HG03442 (cell line): ENCODE measurements around the gene ATP8B4.

Experiments
- ATAC-seq: cut with Tn5 transposase; IDR thresholded peaks from one replicate; pipeline ENCODE4 v1.9.1; 2021; ENCODE audit warnings: mild to moderate bottlenecking, moderate library complexity; ENCODE audit not compliant: unreplicated experiment

ATP8B4 gene

GRCh38 chr15:49870472-49870871 lies 248.6 kb downstream of the ATP8B4 start:
- ATAC-seq = no peak

DNA sequence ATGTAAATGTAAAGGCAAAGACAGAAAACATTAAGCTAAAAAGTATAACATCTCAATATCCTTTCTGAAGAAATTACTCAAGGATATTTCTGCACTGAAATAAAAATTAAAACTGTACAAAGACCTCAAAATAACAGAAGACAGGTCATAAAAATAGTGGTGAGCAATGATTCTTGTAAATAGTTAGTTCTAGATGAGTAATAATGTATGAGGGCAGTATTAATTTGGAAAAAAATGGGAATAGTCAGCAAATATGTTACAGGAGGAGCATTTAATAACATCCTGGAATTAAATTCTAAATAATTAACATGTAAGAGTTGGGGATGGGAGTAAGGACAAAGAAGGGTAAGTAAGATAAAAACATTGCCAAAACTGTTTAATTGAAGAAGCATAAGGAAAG lies 250.7 kb downstream of the ATP8B4 start:
- ATAC-seq = no peak

DNA sequence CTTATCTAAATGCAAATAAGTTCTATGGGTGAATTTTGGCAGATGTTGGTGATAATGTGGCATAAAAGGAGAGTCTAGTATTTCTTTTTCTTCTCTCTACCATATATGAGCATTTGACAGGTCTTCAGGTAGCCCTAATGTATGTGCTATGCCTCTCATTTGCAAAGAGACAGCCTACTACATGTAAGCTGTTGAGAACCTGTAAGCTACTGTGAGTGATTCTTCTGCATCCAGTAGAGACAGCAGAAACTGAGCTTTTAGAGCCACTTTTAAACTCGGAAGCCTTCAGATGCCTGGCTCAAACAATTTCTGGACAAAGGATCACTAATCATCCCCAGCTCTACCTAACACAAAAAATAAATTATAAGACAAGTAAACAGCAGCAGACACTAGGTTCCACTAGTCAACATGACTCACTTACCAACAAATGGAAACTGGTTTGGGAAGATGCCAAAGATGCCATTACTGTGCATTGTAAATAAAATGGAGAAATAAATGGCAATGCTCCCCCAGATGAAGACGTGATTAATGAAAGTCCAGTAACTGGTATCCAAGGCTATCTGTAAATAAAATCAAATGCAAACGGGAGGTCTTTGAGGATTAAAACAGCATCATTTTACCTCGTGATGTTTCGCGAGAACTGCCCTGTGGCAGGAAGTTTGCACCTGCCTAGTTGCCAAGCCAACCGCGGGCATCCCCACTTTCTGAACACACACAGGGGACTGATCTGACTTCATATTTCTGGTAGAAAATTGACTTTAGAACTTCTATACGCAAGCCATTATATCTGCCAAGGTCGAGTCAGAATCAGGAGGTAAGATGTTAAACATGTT lies 252.9 kb downstream of the ATP8B4 start:
- ATAC-seq = no peak

DNA sequence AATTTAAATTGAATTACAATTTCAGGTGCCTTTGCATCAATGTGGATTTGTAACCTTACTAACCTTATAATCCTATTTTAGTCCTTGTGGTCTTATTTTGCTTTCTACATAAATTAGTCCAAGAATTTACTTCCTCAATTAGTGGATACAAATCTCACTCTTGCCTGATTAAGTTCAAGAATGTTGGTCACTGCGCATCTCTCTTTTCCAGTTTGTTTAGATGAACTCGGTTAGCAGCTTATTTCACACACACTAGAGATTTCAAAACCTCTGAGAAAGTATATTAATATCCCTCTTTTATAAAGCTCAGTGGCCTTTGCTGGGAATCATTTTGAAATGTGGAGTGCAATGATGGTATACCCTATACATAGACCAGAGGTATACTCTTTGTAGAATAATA lies 254.8 kb downstream of the ATP8B4 start:
- ATAC-seq = no peak

DNA sequence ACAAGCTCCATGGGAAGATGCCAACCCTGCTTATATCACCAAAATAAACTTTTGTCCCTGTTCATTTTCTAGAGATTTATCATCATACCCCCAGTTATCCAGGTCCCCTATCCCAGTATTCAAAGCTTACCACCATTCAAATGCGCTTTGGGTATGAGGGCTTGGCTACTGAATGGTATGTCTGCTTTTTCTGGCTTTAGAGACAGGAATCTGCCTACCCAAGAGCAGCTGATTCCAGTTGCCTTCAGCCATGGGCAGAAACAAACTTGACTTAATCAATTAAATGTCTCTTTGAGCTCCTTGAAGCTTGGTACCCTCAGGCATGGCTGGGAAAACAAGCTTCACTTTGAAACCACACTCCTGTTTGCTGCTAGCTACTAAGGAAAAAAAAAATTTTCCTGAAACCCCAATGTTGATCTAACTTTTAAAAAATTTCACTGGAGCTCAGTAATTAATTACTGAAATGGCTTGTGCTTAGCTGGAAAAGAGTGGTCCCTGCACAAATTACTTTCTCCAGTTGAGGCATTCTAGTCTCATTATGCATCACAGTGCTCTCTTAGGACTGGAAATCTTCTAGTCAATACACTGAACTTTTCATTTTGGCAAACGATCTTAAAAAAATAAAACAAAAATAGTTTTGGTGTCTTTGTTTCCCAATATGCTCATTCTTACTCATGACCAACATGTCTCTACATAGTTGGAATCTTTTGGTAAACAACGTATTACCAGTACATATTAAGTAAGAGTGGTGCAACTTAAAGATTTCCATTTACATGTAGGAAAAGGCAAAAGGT lies 255.4 kb downstream of the ATP8B4 start:
- ATAC-seq = no peak

GRCh38 chr15:49860101-49860500 lies 258.9 kb downstream of the ATP8B4 start:
- ATAC-seq = no peak

GRCh38 chr15:49857496-49858475 lies 261.2 kb downstream of the ATP8B4 start:
- ATAC-seq = no peak

DNA sequence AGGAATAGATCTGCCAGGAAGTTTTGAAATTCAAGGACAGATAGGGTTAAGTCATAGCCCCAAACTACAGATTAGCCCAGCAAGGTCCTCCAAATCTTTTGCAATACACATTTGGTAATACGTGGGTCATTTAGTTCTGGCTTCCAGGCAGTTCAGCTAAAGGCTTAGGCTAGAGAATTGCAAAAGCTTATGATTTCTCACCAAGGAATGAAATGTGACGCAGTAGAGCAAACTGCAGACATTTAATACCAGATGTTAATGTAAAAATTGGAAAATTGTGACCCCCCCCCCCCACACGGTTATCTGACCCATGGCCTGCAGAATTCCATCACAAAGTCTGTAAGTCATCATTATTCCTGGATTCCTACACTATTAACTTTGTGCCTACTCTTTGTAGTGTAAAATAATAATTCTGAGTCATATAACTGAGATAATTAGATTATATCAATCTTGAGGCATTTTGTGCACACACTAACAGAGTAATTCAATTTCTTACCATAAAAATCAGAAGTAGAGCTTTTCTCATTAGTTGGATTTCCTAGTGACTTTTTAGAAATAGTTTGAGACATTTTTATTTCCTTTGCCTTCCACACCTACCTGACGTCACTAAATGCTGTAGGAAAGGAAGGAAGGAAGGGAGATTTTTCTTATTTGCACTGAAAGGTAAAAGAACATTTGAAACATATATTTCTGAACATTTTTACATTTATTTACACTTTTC lies 263.0 kb downstream of the ATP8B4 start:
- ATAC-seq = no peak

- ATAC-seq = no peak
Measured at GRCh38 chr15:49852756-49853155, 266.3 kb downstream of the ATP8B4 start.

GRCh38 chr15:49848807-49849206 lies 270.2 kb downstream of the ATP8B4 start:
- no peak for ATAC-seq

GRCh38 chr15:49848282-49848724 lies 270.7 kb downstream of the ATP8B4 start:
- ATAC-seq = no peak

DNA sequence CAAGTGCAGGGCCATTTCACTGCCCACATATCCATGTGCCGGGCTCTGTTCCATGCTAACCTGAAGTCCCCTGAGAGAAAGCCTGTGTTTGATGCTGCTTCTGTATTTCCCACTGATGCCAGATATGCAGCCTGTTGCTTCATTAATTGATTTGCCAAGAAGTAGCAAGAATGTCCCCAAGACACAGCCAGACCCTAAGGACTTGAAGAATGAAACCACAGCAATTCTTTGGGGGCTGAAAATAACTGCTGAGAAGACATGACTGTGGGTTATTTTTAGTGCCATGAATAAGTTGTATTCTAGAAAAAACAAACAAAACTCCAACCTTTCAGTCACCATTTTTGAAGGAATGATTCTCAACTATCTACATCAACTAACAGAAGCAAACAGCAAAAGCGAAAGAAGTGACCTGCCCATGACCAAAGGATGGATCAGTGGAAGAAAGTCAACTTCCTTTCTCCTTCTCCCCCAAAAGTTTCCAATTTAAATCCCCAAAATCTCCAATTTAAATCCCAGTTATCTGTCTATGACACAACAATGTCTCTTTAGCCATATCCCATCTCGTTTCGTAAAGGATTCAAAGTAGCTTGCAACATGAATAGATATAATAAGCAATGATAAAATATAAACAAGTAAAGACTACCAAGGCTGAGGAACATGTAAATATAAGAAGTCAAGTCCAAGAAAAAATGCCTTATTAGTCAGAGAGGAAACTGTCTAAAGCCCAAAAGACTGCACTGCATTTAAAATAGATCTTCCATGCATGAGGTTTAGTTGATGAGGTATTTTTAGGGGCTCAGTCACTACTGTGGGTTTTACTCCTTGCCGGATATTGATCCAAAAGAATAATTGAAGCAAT lies 271.4 kb downstream of the ATP8B4 start:
- no peak for ATAC-seq

- ATAC-seq = no peak
Measured at GRCh38 chr15:49844390-49844789, 274.6 kb downstream of the ATP8B4 start.

GRCh38 chr15:49843725-49844124 lies 275.3 kb downstream of the ATP8B4 start:
- no peak for ATAC-seq

DNA sequence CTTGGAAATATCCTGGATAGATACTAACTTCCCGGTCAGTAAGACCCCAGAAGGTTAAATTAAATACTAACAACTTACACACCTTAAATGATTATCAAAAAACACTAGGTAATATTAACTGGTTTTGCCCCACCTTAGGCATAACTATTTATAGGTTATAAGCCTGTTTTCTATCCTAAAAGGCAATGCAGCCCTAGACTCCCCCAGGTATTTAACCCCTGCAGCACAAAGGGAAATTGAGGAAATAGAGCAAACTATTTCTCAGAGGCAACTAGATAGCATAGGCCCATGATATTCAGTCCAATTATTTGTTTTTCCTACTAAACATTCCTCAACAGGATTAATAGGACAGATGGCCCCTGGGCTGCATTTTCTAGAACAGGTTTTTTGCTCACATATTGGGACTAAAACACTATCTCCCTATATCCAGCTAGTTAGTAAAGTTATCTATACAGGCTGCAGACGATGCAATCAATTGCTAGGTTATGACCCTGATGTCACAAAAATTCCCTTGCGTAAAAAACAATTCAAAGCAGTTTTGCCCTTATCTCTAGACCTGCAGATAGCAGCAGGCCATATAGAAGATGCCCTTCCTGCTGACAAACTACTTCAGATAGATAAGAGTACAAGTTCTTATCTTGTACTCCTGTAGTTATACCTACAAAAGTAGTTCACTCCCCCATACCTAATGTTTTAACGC lies 276.9 kb downstream of the ATP8B4 start:
- ATAC-seq = no peak

DNA sequence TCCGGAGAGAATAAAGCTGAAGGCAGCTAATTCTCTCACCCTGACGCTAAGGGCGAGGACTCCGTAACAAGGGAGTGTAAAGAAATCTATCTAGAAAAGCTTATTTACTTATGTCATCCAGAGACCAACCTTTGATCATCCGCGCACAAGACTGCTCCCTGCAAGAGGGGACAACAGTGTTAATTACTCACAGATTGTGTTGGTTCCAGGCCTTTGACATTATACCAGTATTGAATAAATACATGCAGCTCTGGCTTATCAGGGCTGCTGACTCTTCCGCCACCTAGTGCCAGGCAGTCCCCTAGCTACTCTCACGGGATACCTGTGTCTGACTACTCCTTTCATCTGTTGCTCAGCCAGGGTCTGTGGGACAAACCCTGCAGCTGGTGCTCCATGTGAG lies 286.5 kb downstream of the ATP8B4 start:
- no peak for ATAC-seq

GRCh38 chr15:49831206-49831965 lies 287.6 kb downstream of the ATP8B4 start:
- ATAC-seq = no peak

- no peak for ATAC-seq
Measured at GRCh38 chr15:49830391-49830790, 288.6 kb downstream of the ATP8B4 start.
